Neural cell (in vitro differentiated cells): ENCODE data around the gene EIF4H. TPM values are rescaled to one million over a fixed set of nuclear protein-coding genes. Genes with fewer than 3 reads are reported as not detected.

Source experiments
- H2AFZ ChIP-seq: fragments of 200-600, 300-800 bp; sonication (generic), shearing (Covaris generic); 2 replicates; pipeline ENCODE4 v1.6.0; 2014; ENCODE audit warnings: low read depth, mild to moderate bottlenecking, antibody characterized with exemption, low read length, moderate library complexity
- H3F3A ChIP-seq: fragments of 200-600 bp; shearing (Covaris generic); 2 replicates; pipeline ENCODE4 v1.6.1; 2016; ENCODE audit warnings: mild to moderate bottlenecking, moderate library complexity, mixed read lengths, antibody characterized with exemption, low read length; ENCODE audit not compliant: insufficient read depth, poor library complexity, severe bottlenecking
- H3K27ac ChIP-seq: fragments of 200-600, 300-800 bp; sonication (generic), shearing (Covaris generic); 2 replicates; pipeline ENCODE4 v1.5.1; 2014; ENCODE audit warnings: mild to moderate bottlenecking, low read length, moderate library complexity
- H3K27me3 ChIP-seq: fragments of 300-800, 200-600 bp; sonication (generic), shearing (Covaris generic); 2 replicates; pipeline ENCODE4 v1.6.0; 2014; ENCODE audit warnings: mild to moderate bottlenecking, low read depth, low read length, moderate library complexity; ENCODE audit not compliant: insufficient read depth
- H3K36me3 ChIP-seq: fragments of 300-800, 200-600 bp; sonication (generic), shearing (Covaris generic); 2 replicates; pipeline ENCODE4 v1.5.1; 2014; ENCODE audit warnings: mild to moderate bottlenecking, antibody characterized with exemption, low read length, moderate library complexity; ENCODE audit not compliant: insufficient read depth
- H3K4me2 ChIP-seq: fragments of 300-800, 200-600 bp; sonication (generic), shearing (Covaris generic); 2 replicates; pipeline ENCODE4 v1.6.0; 2014; ENCODE audit warnings: mild to moderate bottlenecking, low read length
- H3K4me3 ChIP-seq: fragments of 300-800, 200-600 bp; sonication (generic), shearing (Covaris generic); 2 replicates; pipeline ENCODE4 v1.5.1; 2014; ENCODE audit warnings: mild to moderate bottlenecking, low read length, moderate library complexity
- H3K79me2 ChIP-seq: fragments of 200-600 bp; shearing (Covaris generic); replicated peaks from 2 replicates; pipeline ENCODE4 v1.6.0; 2014; ENCODE audit warnings: mild to moderate bottlenecking, low read length, moderate library complexity; ENCODE audit not compliant: insufficient read depth
- H3K9ac ChIP-seq: fragments of 300-800, 200-600 bp; sonication (generic), shearing (Covaris generic); 2 replicates; pipeline ENCODE4 v1.6.1; 2016; ENCODE audit warnings: mild to moderate bottlenecking, low read length, mixed read lengths
- H3K9me2 ChIP-seq: fragments of 200-600 bp; shearing (Covaris generic); 2 replicates; pipeline ENCODE4 v1.6.1; 2016; ENCODE audit warnings: mild to moderate bottlenecking, low read length, mixed read lengths; ENCODE audit not compliant: insufficient read depth
- H3K9me3 ChIP-seq: fragments of 200-600, 300-800 bp; sonication (generic), shearing (Covaris generic); 2 replicates; pipeline ENCODE4 v1.6.1; 2016; ENCODE audit warnings: mild to moderate bottlenecking, mixed run types, low read length, moderate library complexity, mixed read lengths
- H4K20me1 ChIP-seq: fragments of 200-600 bp; shearing (Covaris generic); 2 replicates; pipeline ENCODE4 v1.6.1; 2016; ENCODE audit warnings: mild to moderate bottlenecking, mixed run types; ENCODE audit not compliant: insufficient read depth
- EP300 ChIP-seq: fragments of 450-650 bp; conservative IDR thresholded peaks from 2 replicates; pipeline ENCODE4 v1.6.1; 2014; ENCODE audit warnings: antibody characterized with exemption, mild to moderate bottlenecking, moderate library complexity; ENCODE audit not compliant: poor library complexity, severe bottlenecking
- EZH2 ChIP-seq: fragments of 200-600, 300-800 bp; shearing (Covaris generic), sonication (generic); IDR thresholded peaks from 2 replicates; pipeline ENCODE4 v1.6.1; 2014; ENCODE audit warnings: antibody characterized with exemption, low read length, borderline replicate concordance, mild to moderate bottlenecking; ENCODE audit not compliant: insufficient read depth, poor library complexity, severe bottlenecking
- MXI1 ChIP-seq: fragments of 450-650 bp; conservative IDR thresholded peaks from 2 replicates; pipeline ENCODE4 v1.6.1; 2014; ENCODE audit warnings: antibody characterized with exemption, mild to moderate bottlenecking; ENCODE audit not compliant: poor library complexity, severe bottlenecking
- POLR2AphosphoS5 ChIP-seq: IDR thresholded peaks from 2 replicates; pipeline ENCODE4 v1.6.1; 2012
- RAD21 ChIP-seq: fragments of 450-650 bp; conservative IDR thresholded peaks from 2 replicates; pipeline ENCODE4 v1.6.1; 2014; ENCODE audit warnings: antibody characterized with exemption, mild to moderate bottlenecking, moderate library complexity
- SMC3 ChIP-seq: fragments of 450-650 bp; conservative IDR thresholded peaks from 2 replicates; pipeline ENCODE4 v1.6.1; 2014; ENCODE audit warnings: antibody characterized with exemption, mild to moderate bottlenecking, moderate library complexity; ENCODE audit not compliant: poor library complexity
- TAF1 ChIP-seq: IDR thresholded peaks from 2 replicates; pipeline ENCODE4 v1.6.1; 2012; ENCODE audit warnings: low read depth
- polyA plus RNA-seq: library from polyadenylated mRNA; depleted of rRNA; stranded (reverse); fragments of >200 nt; gene quantifications from 2 replicates; pipeline ENCODE4 v1.2.3, GENCODE V29; 2014
- TF ChIP-seq, protein P1 (sequence below): fragments of 450-650 bp; IDR thresholded peaks from 2 replicates; pipeline ENCODE4 v1.5.1; 2014; ENCODE audit warnings: antibody characterized with exemption, mild to moderate bottlenecking, moderate library complexity; ENCODE audit not compliant: poor library complexity, severe bottlenecking

Gene EIF4H
- polyA plus RNA-seq, 1 donor from 2014 or later, result 170 TPM

GRCh38 chr7:74230446-74231231, 56.5 kb downstream of the EIF4H start:
- H3K9me3 ChIP-seq, result no peaks in the 10 kb centered on the region
- no peak overlapping the region for H3K9ac ChIP-seq
- TF ChIP-seq MXI1 (no peak), TAF1 (no peak), EZH2 (no peak)
- TF ChIP-seq, protein P1, sequence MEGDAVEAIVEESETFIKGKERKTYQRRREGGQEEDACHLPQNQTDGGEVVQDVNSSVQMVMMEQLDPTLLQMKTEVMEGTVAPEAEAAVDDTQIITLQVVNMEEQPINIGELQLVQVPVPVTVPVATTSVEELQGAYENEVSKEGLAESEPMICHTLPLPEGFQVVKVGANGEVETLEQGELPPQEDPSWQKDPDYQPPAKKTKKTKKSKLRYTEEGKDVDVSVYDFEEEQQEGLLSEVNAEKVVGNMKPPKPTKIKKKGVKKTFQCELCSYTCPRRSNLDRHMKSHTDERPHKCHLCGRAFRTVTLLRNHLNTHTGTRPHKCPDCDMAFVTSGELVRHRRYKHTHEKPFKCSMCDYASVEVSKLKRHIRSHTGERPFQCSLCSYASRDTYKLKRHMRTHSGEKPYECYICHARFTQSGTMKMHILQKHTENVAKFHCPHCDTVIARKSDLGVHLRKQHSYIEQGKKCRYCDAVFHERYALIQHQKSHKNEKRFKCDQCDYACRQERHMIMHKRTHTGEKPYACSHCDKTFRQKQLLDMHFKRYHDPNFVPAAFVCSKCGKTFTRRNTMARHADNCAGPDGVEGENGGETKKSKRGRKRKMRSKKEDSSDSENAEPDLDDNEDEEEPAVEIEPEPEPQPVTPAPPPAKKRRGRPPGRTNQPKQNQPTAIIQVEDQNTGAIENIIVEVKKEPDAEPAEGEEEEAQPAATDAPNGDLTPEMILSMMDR, result no peak
- no peaks in the 10 kb centered on the region for H3K79me2 ChIP-seq
- H3K27ac ChIP-seq, result no peak overlapping the region
- H3K36me3 ChIP-seq, result no peaks in the 10 kb centered on the region
- H3K27me3 ChIP-seq, result no peaks in the 10 kb centered on the region
- no peak overlapping the region for H3K4me2 ChIP-seq
- H4K20me1 ChIP-seq, result no peaks in the 10 kb centered on the region
- H3K9me2 ChIP-seq, result no peaks in the 10 kb centered on the region
- no peak overlapping the region for H2AFZ ChIP-seq
- H3F3A ChIP-seq, result no peaks in the 10 kb centered on the region
- H3K4me3 ChIP-seq, result no peak overlapping the region

- Histone ChIP-seq H3K9ac (no peak overlapping the region), H3K9me2 (no peaks in the 10 kb centered on the region), H3K9me3 (no peaks in the 10 kb centered on the region), H3K4me3 (no peak overlapping the region), H3K79me2 (no peaks in the 10 kb centered on the region), H3K36me3 (no peaks in the 10 kb centered on the region), H3K27ac (no peak overlapping the region), H4K20me1 (no peaks in the 10 kb centered on the region), H3K4me2 (no peak overlapping the region), H3K27me3 (no peaks in the 10 kb centered on the region), H3F3A (no peaks in the 10 kb centered on the region), H2AFZ (no peak overlapping the region)
- no peak for TF ChIP-seq MXI1
- TF ChIP-seq POLR2AphosphoS5, result no peak
- TF ChIP-seq TAF1, result no peak
- no peak for TF ChIP-seq SMC3
- no peak for TF ChIP-seq EP300
- no peak for TF ChIP-seq RAD21
- no peak for TF ChIP-seq EZH2
Measured at GRCh38 chr7:74231232-74231590, 57.1 kb downstream of the EIF4H start.

DNA sequence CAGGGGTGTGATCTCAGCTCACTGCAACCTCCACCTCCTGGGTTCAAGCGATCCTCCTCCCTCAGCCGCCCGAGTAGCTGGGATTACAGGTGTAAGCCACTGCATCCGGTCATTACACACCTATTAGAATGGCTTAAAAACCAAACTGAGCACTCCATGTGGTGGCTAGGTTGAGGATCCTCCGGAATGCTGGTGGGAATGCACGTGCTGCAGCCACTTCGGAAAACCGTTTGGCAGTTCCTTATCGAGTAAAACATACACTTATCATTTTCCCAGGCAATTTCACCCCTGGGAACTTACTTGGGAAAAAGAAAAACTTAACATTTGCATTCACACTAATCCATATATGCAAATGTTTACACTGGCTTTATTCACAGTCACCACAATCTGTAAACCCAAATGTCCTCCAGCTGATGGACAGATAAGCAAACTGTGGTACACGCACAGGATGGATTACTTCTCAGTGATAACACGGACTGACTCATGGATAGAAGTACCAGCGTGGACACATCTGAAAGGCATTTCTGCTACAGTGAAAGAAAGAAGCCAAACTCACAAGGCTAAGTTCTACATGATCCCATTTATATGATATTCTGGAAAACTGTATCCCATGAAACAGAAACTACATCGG, 59.6 kb downstream of the EIF4H start:
- Histone ChIP-seq H3K4me2 (no peak overlapping the region), H3K9ac (no peak overlapping the region), H3F3A (no peaks in the 10 kb centered on the region), H3K79me2 (no peaks in the 10 kb centered on the region), H3K9me2 (no peaks in the 10 kb centered on the region), H4K20me1 (no peaks in the 10 kb centered on the region), H3K9me3 (no peaks in the 10 kb centered on the region), H2AFZ (no peak overlapping the region), H3K4me3 (no peak overlapping the region), H3K27ac (no peak overlapping the region), H3K27me3 (no peaks in the 10 kb centered on the region), H3K36me3 (no peaks in the 10 kb centered on the region)
- TF ChIP-seq EZH2 (no peak), SMC3 (no peak), EP300 (no peak)
